HepG2 (cell line): ENCODE data around the gene SNF8. TPM values are rescaled to one million over a fixed set of nuclear protein-coding genes. Genes with fewer than 3 reads are reported as not detected.

ENCODE experiments used
- ATF1 ChIP-seq: IDR thresholded peaks from 2 replicates; pipeline ENCODE4 v1.6.1; 2016; ENCODE audit warnings: mild to moderate bottlenecking, control low read depth
- CBX5 ChIP-seq: sonication (generic); formaldehyde crosslinking; IDR thresholded peaks from 2 replicates; pipeline ENCODE4 v1.4.0; 2020; ENCODE audit warnings: missing genetic modification reagents, borderline replicate concordance
- EEA1 ChIP-seq: sonication (generic); formaldehyde crosslinking; IDR thresholded peaks from 2 replicates; pipeline ENCODE4 v1.5.1; 2020; ENCODE audit warnings: mild to moderate bottlenecking, missing genetic modification reagents, borderline replicate concordance
- KAT8 ChIP-seq: IDR thresholded peaks from 2 replicates; pipeline ENCODE4 v1.6.1; 2016; ENCODE audit warnings: missing genetic modification reagents, missing compliant biosample characterization
- KDM6A ChIP-seq: IDR thresholded peaks from 2 replicates; pipeline ENCODE4 v1.6.1; 2016; ENCODE audit warnings: low read depth
- KLF16 ChIP-seq, 2 experiments: sonication (generic) in 1 of 2; formaldehyde crosslinking in 1 of 2; IDR thresholded peaks; 2 replicates each; pipeline versions ENCODE4 v1.6.1 to v1.8.0; 2016 to 2023; ENCODE audit warnings: missing genetic modification reagents in 2 of 2, missing compliant biosample characterization in 1 of 2
- KMT2A ChIP-seq: sonication (generic); formaldehyde crosslinking; IDR thresholded peaks from 2 replicates; pipeline ENCODE4 v1.4.0; 2020; ENCODE audit warnings: missing genetic modification reagents
- PTBP1 ChIP-seq: fragments of 200-400 bp; formaldehyde crosslinking; IDR thresholded peaks from 2 replicates; pipeline ENCODE4 v1.6.1; 2018; ENCODE audit warnings: low read length, low read depth; ENCODE audit not compliant: poor library complexity, severe bottlenecking
- TAF15 ChIP-seq: fragments of 200-400 bp; formaldehyde crosslinking; IDR thresholded peaks from one replicate; pipeline ENCODE4 v1.6.1; 2018; ENCODE audit warnings: mild to moderate bottlenecking, low read depth, low read length; ENCODE audit not compliant: poor library complexity, severe bottlenecking
- TFAP4 ChIP-seq: sonication (generic); IDR thresholded peaks from 2 replicates; pipeline ENCODE4 v1.6.1; 2016; ENCODE audit warnings: low read depth, borderline replicate concordance
- TOPORS ChIP-seq: sonication (generic); formaldehyde crosslinking; IDR thresholded peaks from 2 replicates; pipeline ENCODE4 v1.8.0; 2023; ENCODE audit warnings: mild to moderate bottlenecking, missing genetic modification reagents
- ZFY ChIP-seq: sonication (generic); formaldehyde crosslinking; IDR thresholded peaks from 2 replicates; pipeline ENCODE4 v1.4.0; 2020; ENCODE audit warnings: missing genetic modification reagents
- ZMAT3 ChIP-seq: sonication (generic); formaldehyde crosslinking; conservative IDR thresholded peaks from 2 replicates; pipeline ENCODE4 v1.7.0; 2021; ENCODE audit warnings: missing genetic modification reagents
- ZNF136 ChIP-seq: sonication (generic); formaldehyde crosslinking; IDR thresholded peaks from 2 replicates; pipeline ENCODE4 v1.8.1; 2022; ENCODE audit warnings: low read depth, mild to moderate bottlenecking, moderate library complexity, missing genetic modification reagents
- ZSCAN20 ChIP-seq: sonication (generic); formaldehyde crosslinking; IDR thresholded peaks from 2 replicates; pipeline ENCODE4 v1.4.0; 2020; ENCODE audit warnings: missing genetic modification reagents, mild to moderate bottlenecking, borderline replicate concordance
- ZSCAN29 ChIP-seq: sonication (generic); formaldehyde crosslinking; conservative IDR thresholded peaks from 2 replicates; pipeline ENCODE4 v1.4.0; 2020; ENCODE audit warnings: mild to moderate bottlenecking, missing genetic modification reagents
- polyA plus RNA-seq, 8 experiments: library from polyadenylated mRNA; depleted of rRNA in 3 of 8; stranded (reverse) in 7 of 8; unstranded in 1 of 8; fragments of >200 nt; fragmentation: Illumina TruSeq in 4 of 8; extraction: Trizol in 4 of 8; gene quantifications; 2 replicates each; pipeline versions ENCODE4 v1.2.1 to v1.2.3, GENCODE V29; 2011 to 2016; ENCODE audit warnings: low read depth in 4 of 8, missing spikeins in 1 of 8, mixed read lengths in 1 of 8; ENCODE audit not compliant: insufficient read depth in 1 of 8
- total RNA-seq, 5 experiments: library from RNA; depleted of rRNA; stranded (reverse); fragments of >200 nt; fragmentation: Illumina TruSeq; extraction: Trizol; gene quantifications; 2 replicates each; pipeline ENCODE4 v1.2.3, GENCODE V29; 2016; ENCODE audit warnings: low read depth in 1 of 5

Gene SNF8
- total and polyA plus RNA-seq, 2 of the 13 experiments (the other 11 are each of a cell fraction or from before 2014, with no cell fraction given), result 114 to 153 TPM

- peak; percentile 90; the same call in 1 of the 2 replicates for TF ChIP-seq CBX5 (CRISPR knock-in tag)
- 0 out of 2 replicates have a peak, but pooled peaks have one; percentile 72 for TF ChIP-seq KMT2A
- no peak for TF ChIP-seq TAF15
- TF ChIP-seq KLF16 (CRISPR knock-in tag; IDR thresholded peaks at IDR 0.05), result peak in 1 of 2 experiments; percentile 65; a peak in 1 of 4 replicates
- no peak for TF ChIP-seq ZSCAN20 (CRISPR knock-in tag)
- peak; percentile 95 for TF ChIP-seq KDM6A (CRISPR knock-in tag)
- peak; percentile 47 for TF ChIP-seq ZNF136 (CRISPR knock-in tag)
- peak; percentile 69 for TF ChIP-seq KAT8 (CRISPR knock-in tag)
- TF ChIP-seq ATF1 (CRISPR knock-in tag), result no peak
- no peak for TF ChIP-seq TOPORS
- no peak for TF ChIP-seq ZSCAN29 (CRISPR knock-in tag)
- TF ChIP-seq ZFY (CRISPR knock-in tag), result peak; percentile 71
- no peak for TF ChIP-seq TFAP4
- TF ChIP-seq EEA1 (CRISPR knock-in tag), result 0 out of 2 replicates have a peak, but pooled peaks have one; percentile 33
- TF ChIP-seq ZMAT3 (CRISPR knock-in tag), result peak; percentile 59; the same call in 1 of the 2 replicates
- TF ChIP-seq PTBP1, result no peak
These were observed 26.4 kb upstream of the SNF8 start (continued) for GRCh38 chr17:48970865-48971687.
